Epithelial cell of proximal tubule (primary cell): ENCODE data around the gene ZNG1F. TPM values are rescaled to one million over a fixed set of nuclear protein-coding genes. Genes with fewer than 3 reads are reported as not detected.
A peak's percentile ranks its signal among the peaks of the same experiment; 100 is the strongest.
"Not testable (repeated sequence)": the region's sequence is repeated elsewhere in the genome, so short reads cannot be mapped to it uniquely, and the experiment has no call there.

Source experiments
- DNase-seq: peaks from one replicate; pipeline ENCODE4 v3.0.0-alpha.2; 2011; ENCODE audit warnings: low read depth
- H3K4me3 ChIP-seq: 2 replicates; pipeline ENCODE4 v1.5.1; 2011; ENCODE audit warnings: low read depth, mild to moderate bottlenecking, low read length
- total RNA-seq: library from RNA; depleted of rRNA; stranded (reverse); fragments of >200 nt; gene quantifications from 2 replicates; pipeline ENCODE4 v1.2.3, GENCODE V29; 2015
- TF ChIP-seq, protein P1 (sequence below): conservative IDR thresholded peaks from 2 replicates; pipeline ENCODE4 v1.5.1; 2012; ENCODE audit warnings: low read depth, mild to moderate bottlenecking, low read length

Gene ZNG1F
- total RNA-seq, result 1.1 and 4.7 TPM in 2 replicates

GRCh38 chr9:41189217-41189616 lies at the start of gene ZNG1F:
Gene ZNG1F, minus strand, starts transcription at chr9:41189317. Its CDS starts 59 bp downstream, at chr9:41189258.
- not testable (repeated sequence) for H3K4me3 ChIP-seq, DNase-seq

DNA sequence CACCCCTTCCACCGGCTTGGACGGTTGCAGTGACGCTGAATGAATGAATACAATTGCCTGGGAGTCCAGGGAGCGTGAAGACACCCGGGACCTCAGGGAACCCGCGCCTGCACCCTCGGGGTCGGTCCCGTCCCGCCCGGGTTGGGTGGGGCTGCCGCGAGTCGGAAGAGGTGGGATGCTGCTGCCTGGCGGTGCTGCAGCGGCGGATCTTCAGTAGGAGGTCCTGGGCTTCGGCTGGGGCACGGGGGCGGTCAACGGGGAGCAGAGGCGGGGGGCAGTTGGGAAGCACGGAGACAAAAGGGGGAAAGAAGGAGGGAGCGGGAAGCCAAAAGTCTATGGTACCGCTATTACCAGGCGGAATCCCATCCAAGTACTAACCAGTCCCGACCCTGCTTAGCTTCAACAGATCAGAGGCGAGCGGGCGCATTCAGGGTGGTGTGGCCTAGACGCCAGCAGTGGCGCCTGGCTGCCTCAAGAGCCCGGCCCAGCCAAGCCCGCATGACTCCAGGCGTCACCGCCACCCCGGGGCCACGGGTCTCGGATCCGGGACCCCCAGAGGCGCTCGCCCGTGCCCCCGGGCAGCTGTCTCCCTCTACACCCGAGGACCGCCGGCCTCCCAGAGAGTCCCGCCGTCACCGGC lies 48.1 kb upstream of the ZNG1F start:
- not testable (repeated sequence) for DNase-seq
- peak overlapping the region; percentile 36 for H3K4me3 ChIP-seq

DNA sequence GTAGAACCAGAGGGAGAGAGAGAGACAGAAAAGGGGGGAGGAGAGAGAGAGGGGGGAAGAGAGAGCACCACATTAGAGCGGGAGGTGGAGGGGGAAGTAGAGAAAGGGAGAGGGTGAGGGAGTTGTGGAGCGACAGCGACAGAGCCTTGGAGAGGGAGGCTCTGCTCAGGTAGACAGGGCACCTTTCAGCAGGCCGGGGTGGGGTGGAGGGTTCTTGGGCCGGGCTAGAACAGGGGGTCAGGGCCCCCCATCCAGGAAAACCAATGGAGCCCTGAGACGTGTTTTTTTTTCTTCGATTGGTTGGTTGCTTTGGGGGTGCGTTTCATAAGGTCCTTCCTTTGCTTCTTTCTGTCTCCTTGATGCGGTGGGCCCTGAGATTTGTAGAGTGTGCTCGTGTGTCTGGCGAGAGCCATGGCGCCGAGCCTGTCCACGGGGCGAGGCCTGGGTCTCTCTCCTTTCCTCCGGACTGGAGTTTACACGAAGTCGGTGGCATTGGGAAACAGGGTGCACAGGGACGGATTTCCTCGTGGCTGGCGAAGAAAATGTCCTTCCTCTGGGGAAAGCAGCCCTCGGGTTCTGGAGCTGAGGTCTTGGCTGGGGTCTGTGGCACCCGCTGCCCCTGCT lies 47.5 kb upstream of the ZNG1F start:
- not testable (repeated sequence) for DNase-seq, H3K4me3 ChIP-seq

- not testable (repeated sequence) for DNase-seq
- H3K4me3 ChIP-seq, result peak overlapping the region; percentile 16
These were observed 46.0 kb upstream of the ZNG1F start for GRCh38 chr9:41234811-41235805.

- not testable (repeated sequence) for DNase-seq, H3K4me3 ChIP-seq
These were observed 45.1 kb upstream of the ZNG1F start for GRCh38 chr9:41234221-41234620.

GRCh38 chr9:41232326-41232725 lies 43.2 kb upstream of the ZNG1F start:
- not testable (repeated sequence) for H3K4me3 ChIP-seq, DNase-seq

DNA sequence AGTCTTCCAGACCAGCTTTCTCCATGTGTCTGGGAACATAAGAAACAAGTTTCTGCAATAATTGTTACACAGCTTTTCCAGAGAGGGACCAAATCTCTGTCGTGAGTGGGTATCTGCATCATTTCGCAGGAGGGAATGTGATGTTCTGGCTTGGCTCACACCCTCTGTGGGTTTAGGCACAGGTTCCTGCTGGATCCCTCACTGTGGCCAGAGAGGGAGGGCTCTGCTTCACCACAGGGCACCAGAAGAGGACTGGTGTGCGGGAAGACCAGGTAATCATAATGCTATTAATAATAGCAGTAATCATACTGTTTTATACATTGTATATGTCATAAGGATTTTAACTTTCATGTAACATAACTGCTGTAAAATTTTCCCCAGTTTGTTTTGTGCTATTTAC lies 41.3 kb upstream of the ZNG1F start:
- DNase-seq, H3K4me3 ChIP-seq: not testable (repeated sequence)

GRCh38 chr9:41229408-41230401 lies 40.6 kb upstream of the ZNG1F start:
- no peak for DNase-seq
- H3K4me3 ChIP-seq, result no peak overlapping the region
- TF ChIP-seq, protein P1, sequence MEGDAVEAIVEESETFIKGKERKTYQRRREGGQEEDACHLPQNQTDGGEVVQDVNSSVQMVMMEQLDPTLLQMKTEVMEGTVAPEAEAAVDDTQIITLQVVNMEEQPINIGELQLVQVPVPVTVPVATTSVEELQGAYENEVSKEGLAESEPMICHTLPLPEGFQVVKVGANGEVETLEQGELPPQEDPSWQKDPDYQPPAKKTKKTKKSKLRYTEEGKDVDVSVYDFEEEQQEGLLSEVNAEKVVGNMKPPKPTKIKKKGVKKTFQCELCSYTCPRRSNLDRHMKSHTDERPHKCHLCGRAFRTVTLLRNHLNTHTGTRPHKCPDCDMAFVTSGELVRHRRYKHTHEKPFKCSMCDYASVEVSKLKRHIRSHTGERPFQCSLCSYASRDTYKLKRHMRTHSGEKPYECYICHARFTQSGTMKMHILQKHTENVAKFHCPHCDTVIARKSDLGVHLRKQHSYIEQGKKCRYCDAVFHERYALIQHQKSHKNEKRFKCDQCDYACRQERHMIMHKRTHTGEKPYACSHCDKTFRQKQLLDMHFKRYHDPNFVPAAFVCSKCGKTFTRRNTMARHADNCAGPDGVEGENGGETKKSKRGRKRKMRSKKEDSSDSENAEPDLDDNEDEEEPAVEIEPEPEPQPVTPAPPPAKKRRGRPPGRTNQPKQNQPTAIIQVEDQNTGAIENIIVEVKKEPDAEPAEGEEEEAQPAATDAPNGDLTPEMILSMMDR, result no peak

GRCh38 chr9:41219831-41220230 lies 30.7 kb upstream of the ZNG1F start:
- not testable (repeated sequence) for H3K4me3 ChIP-seq, DNase-seq

- not testable (repeated sequence) for H3K4me3 ChIP-seq, DNase-seq
These were observed 678 bp downstream of the ZNG1F start for GRCh38 chr9:41188439-41188838.

GRCh38 chr9:41174994-41175393 lies 14.1 kb downstream of the ZNG1F start:
- DNase-seq, H3K4me3 ChIP-seq: not testable (repeated sequence)

DNA sequence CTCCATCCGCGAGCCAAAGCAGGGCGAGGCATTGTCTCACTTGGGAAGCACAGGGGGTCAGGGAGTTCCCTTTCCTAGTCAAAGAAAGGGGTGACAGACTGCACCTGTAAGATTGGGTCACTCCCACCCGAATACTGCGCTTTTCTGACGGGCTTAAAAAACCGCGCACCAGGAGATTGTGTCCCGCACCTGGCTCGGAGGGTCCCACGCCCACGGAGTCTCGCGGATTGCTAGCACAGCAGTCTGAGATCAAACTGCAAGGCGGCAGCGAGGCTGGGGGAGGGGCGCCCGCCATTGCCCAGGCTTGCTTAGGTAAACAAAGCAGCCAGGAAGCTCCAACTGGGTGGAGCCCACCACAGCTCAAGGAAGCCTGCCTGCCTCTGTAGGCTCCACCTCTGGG lies 39.0 kb downstream of the ZNG1F start:
- not testable (repeated sequence) for H3K4me3 ChIP-seq, DNase-seq

DNA sequence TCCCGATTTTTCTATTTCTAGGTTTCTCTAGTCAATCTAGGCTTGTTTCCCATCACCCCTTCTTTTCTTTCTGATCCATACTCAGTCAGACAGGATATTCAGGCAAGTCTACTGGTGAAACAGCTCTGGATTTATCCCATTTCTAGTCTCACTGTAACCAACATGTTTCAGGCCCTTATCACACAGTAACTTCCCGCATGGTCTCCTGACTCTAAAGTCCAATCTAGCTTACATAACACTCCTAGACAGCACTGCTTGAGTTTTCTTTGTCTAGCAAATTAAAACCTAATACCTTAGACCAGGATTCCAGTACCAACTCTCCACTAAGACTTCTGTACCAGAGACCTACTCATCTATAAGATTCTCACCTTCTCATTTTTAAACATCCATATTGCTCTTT lies 47.2 kb downstream of the ZNG1F start:
- H3K4me3 ChIP-seq, DNase-seq: not testable (repeated sequence)

- H3K4me3 ChIP-seq, DNase-seq: not testable (repeated sequence)
These were observed 60.5 kb downstream of the ZNG1F start, which contains the start of gene FOXD4L6 for GRCh38 chr9:41128581-41128980. Gene FOXD4L6, minus strand, starts transcription at chr9:41128681. Its CDS starts 298 bp downstream, at chr9:41128383.

DNA sequence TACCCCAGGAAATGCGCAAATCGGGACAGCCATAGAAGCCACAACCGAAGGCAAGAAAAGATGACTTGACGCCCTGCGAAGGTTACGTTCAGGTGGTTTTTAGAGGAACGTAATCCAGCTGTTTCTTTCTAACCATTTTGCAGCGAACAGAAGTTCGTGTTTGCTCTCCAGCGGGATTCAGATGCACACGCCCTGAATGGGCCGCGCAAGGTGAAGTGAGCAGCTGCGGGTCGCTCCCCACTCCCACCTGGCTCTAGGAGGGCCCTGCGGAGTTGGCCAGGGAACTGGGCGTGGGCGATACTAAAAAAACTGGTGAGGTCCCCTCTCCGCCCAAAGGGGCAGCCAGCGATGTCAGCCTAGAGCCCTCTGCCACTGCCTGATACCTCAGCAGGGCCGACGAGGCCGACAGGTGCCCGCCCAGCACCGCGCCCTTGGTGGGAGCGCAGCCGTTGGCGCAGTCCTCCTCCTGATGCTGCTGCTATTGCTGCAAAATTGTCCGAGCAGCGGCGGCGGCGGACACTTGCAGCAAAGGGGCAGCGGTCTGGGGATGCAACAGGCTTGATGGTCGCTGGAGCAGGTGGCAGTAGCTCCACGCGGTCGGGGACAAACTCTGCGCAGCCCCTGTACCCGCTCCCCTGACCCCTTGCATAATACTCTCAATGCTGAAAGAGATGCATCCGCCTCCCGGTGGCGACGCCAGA lies 62.2 kb downstream of the ZNG1F start:
- H3K4me3 ChIP-seq, DNase-seq: not testable (repeated sequence)

- DNase-seq, H3K4me3 ChIP-seq: not testable (repeated sequence)
These were observed 63.2 kb downstream of the ZNG1F start for GRCh38 chr9:41125936-41126335.
